Choroid plexus epithelial cell (primary cell): Measurements from ENCODE around the gene TBXAS1.

Source experiments
- DNase-seq: peaks from one replicate; pipeline ENCODE4 v3.0.0-alpha.2; 2010; ENCODE audit warnings: low read depth
- H3K4me3 ChIP-seq: 2 replicates; pipeline ENCODE4 v1.5.1; 2011; ENCODE audit warnings: low read depth, mild to moderate bottlenecking, control low read depth, low read length, moderate library complexity
- TF ChIP-seq, protein P1 (sequence below): conservative IDR thresholded peaks from 2 replicates; pipeline ENCODE4 v1.5.1; 2011; ENCODE audit warnings: low read depth, mild to moderate bottlenecking, control low read depth, inconsistent platforms, low read length, moderate library complexity

The TBXAS1 gene

DNA sequence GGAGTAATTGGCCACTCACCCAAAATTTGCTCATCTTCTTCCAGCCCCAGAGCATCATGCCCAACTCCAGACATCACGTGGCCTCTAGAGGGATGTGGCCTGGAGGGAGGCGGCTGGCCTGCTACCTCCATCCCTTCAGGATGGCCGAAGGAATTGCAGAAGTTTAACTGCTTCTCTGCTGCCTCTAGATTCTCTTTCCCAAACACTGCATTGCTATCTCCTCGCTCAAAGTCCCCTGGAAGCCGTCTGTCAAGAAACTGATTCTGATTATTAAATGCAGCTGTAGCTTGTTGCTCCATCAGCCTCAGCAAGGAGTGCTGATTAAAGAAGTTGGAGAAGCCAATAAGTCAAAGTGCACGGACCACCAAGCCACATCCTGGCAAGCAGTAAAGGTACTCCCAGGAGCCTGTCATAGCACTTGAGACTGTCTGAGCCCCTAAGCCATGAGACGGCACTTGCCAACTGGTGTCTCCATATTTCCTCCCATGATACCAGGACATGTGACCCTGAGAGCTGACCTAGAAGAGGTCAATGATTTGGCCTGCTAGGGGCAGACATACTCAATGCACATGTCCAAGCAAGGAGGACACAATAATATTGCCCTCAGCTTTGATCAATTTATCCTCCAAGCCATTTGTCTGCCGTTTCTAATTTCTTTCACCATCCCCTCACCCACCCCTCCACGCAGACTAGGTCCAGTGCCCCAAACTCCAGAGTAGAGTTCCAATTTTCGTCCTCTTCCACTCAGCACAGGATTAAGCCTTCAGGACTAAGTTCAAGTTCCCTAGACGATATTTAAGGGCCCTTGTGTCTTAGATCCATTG is 84.2 kb downstream of the TBXAS1 start:
- TF ChIP-seq, protein P1, sequence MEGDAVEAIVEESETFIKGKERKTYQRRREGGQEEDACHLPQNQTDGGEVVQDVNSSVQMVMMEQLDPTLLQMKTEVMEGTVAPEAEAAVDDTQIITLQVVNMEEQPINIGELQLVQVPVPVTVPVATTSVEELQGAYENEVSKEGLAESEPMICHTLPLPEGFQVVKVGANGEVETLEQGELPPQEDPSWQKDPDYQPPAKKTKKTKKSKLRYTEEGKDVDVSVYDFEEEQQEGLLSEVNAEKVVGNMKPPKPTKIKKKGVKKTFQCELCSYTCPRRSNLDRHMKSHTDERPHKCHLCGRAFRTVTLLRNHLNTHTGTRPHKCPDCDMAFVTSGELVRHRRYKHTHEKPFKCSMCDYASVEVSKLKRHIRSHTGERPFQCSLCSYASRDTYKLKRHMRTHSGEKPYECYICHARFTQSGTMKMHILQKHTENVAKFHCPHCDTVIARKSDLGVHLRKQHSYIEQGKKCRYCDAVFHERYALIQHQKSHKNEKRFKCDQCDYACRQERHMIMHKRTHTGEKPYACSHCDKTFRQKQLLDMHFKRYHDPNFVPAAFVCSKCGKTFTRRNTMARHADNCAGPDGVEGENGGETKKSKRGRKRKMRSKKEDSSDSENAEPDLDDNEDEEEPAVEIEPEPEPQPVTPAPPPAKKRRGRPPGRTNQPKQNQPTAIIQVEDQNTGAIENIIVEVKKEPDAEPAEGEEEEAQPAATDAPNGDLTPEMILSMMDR, result no peak

DNA sequence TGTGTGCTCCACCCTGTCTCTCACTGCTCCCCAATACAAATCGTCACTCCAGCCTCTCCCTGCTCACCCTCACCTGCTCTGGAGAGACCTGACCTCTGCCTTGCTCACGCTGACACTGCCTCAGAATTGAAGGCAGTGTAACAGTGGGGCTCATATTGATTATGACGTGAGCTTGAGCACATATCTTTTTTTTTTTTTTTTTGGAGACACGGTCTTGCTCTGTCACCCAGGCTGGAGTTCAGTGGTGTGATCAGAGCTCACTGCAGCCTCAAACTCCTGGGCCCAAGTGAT is 84.7 kb downstream of the TBXAS1 start:
- TF ChIP-seq, protein P1, result no peak
- H3K4me3 ChIP-seq, result no peak overlapping the region
- DNase-seq, result no peak

More for the DNA sequence above, 84.2 kb downstream of the TBXAS1 start:
- DNase-seq, result no peak
- H3K4me3 ChIP-seq, result no peak overlapping the region

GRCh38 chr7:139914306-139915267 is 85.5 kb downstream of the TBXAS1 start:
- TF ChIP-seq, protein P1, result no peak
- no peak overlapping the region for H3K4me3 ChIP-seq
- peak; percentile 56 for DNase-seq

GRCh38 chr7:139915268-139915863 is 86.3 kb downstream of the TBXAS1 start:
- TF ChIP-seq, protein P1, result no peak
- DNase-seq, result peak; percentile 67

GRCh38 chr7:139915864-139916716 is 87.0 kb downstream of the TBXAS1 start:
- peak; percentile 98 for DNase-seq
- no peak overlapping the region for H3K4me3 ChIP-seq
- TF ChIP-seq, protein P1, result no peak

More at GRCh38 chr7:139915268-139915863, 86.3 kb downstream of the TBXAS1 start:
- no peak overlapping the region for H3K4me3 ChIP-seq

GRCh38 chr7:139916717-139917395 is 87.8 kb downstream of the TBXAS1 start:
- TF ChIP-seq, protein P1, result no peak

More at GRCh38 chr7:139916717-139917395, 87.8 kb downstream of the TBXAS1 start:
- DNase-seq, result no peak
- no peak overlapping the region for H3K4me3 ChIP-seq
